Measurements from ENCODE around the gene FBXO34.

GRCh38 chr14:55302367-55303124 lies 31.3 kb downstream of the FBXO34 start:
- TF ChIP-seq PPARA (CRISPR knock-in tag; IDR thresholded peaks at IDR 0.05; ENCODE audit: borderline replicate concordance) (no peak), ZFP3 (CRISPR knock-in tag; IDR thresholded peaks at IDR 0.05) (no peak), TCF4 (CRISPR knock-in tag; IDR thresholded peaks at IDR 0.05; ENCODE audit: borderline replicate concordance) (no peak), PATZ1 (CRISPR knock-in tag; IDR thresholded peaks at IDR 0.05; ENCODE audit: borderline replicate concordance) (no peak), ZNF8 (CRISPR knock-in tag; IDR thresholded peaks at IDR 0.05) (no peak), TOX (CRISPR knock-in tag; IDR thresholded peaks at IDR 0.05; ENCODE audit: borderline replicate concordance) (no peak), ARNTL (CRISPR knock-in tag; IDR thresholded peaks at IDR 0.05; ENCODE audit: borderline replicate concordance, low read depth) (no peak)
